ENCODE measurements around the gene CEP135.

DNA sequence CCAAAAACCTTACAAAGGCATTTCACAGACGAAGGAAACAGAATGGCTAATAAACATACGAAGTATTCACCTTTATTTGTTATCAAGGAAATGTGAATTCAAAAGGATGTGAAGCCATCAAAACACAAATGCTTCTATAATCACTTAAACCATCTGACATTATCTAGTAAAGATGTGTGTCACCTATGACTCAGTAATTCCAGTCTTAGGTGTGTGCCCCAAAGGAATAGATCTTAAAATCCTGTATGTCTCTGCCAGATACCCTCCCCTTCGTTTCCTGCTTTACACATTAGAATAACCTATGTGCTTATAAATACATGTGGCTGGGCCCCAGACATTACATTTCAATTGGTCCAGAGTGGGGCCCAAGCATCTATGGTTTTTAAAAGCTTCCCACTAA, 41.8 kb upstream of the CEP135 start:
- TF ChIP-seq, protein P1, sequence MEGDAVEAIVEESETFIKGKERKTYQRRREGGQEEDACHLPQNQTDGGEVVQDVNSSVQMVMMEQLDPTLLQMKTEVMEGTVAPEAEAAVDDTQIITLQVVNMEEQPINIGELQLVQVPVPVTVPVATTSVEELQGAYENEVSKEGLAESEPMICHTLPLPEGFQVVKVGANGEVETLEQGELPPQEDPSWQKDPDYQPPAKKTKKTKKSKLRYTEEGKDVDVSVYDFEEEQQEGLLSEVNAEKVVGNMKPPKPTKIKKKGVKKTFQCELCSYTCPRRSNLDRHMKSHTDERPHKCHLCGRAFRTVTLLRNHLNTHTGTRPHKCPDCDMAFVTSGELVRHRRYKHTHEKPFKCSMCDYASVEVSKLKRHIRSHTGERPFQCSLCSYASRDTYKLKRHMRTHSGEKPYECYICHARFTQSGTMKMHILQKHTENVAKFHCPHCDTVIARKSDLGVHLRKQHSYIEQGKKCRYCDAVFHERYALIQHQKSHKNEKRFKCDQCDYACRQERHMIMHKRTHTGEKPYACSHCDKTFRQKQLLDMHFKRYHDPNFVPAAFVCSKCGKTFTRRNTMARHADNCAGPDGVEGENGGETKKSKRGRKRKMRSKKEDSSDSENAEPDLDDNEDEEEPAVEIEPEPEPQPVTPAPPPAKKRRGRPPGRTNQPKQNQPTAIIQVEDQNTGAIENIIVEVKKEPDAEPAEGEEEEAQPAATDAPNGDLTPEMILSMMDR (conservative IDR thresholded peaks at IDR 0.05 in 1 of 2, IDR thresholded peaks at IDR 0.05 in 1 of 2; ENCODE audit: low read depth in 1 of 2, low read length in 2 of 2), result no peak
- TF ChIP-seq EZH2 (IDR thresholded peaks at IDR 0.05; ENCODE audit: low read length, missing control alignments), result no peak

All from fibroblast of lung (primary cell).